ENCODE measurements around the gene SOCS1.

The SOCS1 gene

GRCh38 chr16:11225677-11226549, 30.1 kb downstream of the SOCS1 start:
- no peak for TF ChIP-seq SIN3A (IDR thresholded peaks at IDR 0.05; ENCODE audit: borderline replicate concordance, insufficient read depth, low read length)
- TF ChIP-seq REST (IDR thresholded peaks at IDR 0.05; ENCODE audit: insufficient read depth in 1 of 2, low read depth in 2 of 2, low read length in 2 of 2), result no peak
- no peak for TF ChIP-seq TAF1 (IDR thresholded peaks at IDR 0.05; ENCODE audit: borderline replicate concordance, insufficient read depth, low read length)
- no peak for TF ChIP-seq POLR2AphosphoS5 (IDR thresholded peaks at IDR 0.05; ENCODE audit: low read depth, low read length)
- TF ChIP-seq FOXP2 (optimal IDR thresholded peaks at IDR 0.05; ENCODE audit: borderline replicate concordance, extremely low read depth, extremely low read length, insufficient read depth), result no peak

- TF ChIP-seq REST (IDR thresholded peaks at IDR 0.05; ENCODE audit: insufficient read depth in 1 of 2, low read depth in 2 of 2, low read length in 2 of 2) (no peak), SIN3A (IDR thresholded peaks at IDR 0.05; ENCODE audit: borderline replicate concordance, insufficient read depth, low read length) (no peak), POLR2AphosphoS5 (IDR thresholded peaks at IDR 0.05; ENCODE audit: low read depth, low read length) (no peak), TAF1 (IDR thresholded peaks at IDR 0.05; ENCODE audit: borderline replicate concordance, insufficient read depth, low read length) (no peak), FOXP2 (optimal IDR thresholded peaks at IDR 0.05; ENCODE audit: borderline replicate concordance, extremely low read depth, extremely low read length, insufficient read depth) (no peak)
Observed at GRCh38 chr16:11224894-11225676, 30.9 kb downstream of the SOCS1 start.

- TF ChIP-seq TAF1 (IDR thresholded peaks at IDR 0.05; ENCODE audit: borderline replicate concordance, insufficient read depth, low read length), result no peak
- no peak for TF ChIP-seq REST (IDR thresholded peaks at IDR 0.05; ENCODE audit: insufficient read depth in 1 of 2, low read depth in 2 of 2, low read length in 2 of 2)
- TF ChIP-seq SIN3A (IDR thresholded peaks at IDR 0.05; ENCODE audit: borderline replicate concordance, insufficient read depth, low read length), result no peak
- no peak for TF ChIP-seq POLR2AphosphoS5 (IDR thresholded peaks at IDR 0.05; ENCODE audit: low read depth, low read length)
- no peak for TF ChIP-seq FOXP2 (optimal IDR thresholded peaks at IDR 0.05; ENCODE audit: borderline replicate concordance, extremely low read depth, extremely low read length, insufficient read depth)
Observed at GRCh38 chr16:11224096-11224893, 31.7 kb downstream of the SOCS1 start.

- TF ChIP-seq FOXP2 (optimal IDR thresholded peaks at IDR 0.05; ENCODE audit: borderline replicate concordance, extremely low read depth, extremely low read length, insufficient read depth), result no peak
- TF ChIP-seq SIN3A (IDR thresholded peaks at IDR 0.05; ENCODE audit: borderline replicate concordance, insufficient read depth, low read length), result no peak
- TF ChIP-seq REST (IDR thresholded peaks at IDR 0.05; ENCODE audit: insufficient read depth in 1 of 2, low read depth in 2 of 2, low read length in 2 of 2), result no peak
- no peak for TF ChIP-seq TAF1 (IDR thresholded peaks at IDR 0.05; ENCODE audit: borderline replicate concordance, insufficient read depth, low read length)
- TF ChIP-seq POLR2AphosphoS5 (IDR thresholded peaks at IDR 0.05; ENCODE audit: low read depth, low read length), result no peak
Observed at GRCh38 chr16:11219178-11219577, 36.8 kb downstream of the SOCS1 start.

Data from PFSK-1 (cell line).